GM18502 (cell line): Measurements from ENCODE around the gene MAPRE3.

Experiments used
- ATAC-seq: cut with Tn5 transposase; IDR thresholded peaks from one replicate; pipeline ENCODE4 v1.9.1; 2021; ENCODE audit warnings: mild to moderate bottlenecking; ENCODE audit not compliant: unreplicated experiment, poor library complexity

The MAPRE3 gene

DNA sequence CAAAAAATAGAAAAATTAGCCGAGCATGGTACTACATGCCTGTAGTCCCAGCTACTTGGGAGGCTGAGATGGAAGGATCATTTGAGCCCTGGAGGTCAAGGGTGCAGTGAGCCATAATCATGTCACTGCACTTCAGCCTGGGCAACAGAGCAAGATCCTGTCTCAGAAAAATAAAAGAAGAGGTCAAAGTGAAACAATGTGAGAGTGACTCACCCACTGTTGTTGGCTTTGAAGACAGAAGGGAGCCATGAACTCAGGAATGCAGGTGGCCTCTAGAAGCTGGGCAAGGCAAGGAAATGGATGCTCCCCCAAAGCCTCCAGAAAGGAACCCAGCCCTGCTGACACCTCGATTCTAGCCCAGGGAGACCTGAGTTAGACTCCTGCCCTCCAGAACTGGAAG lies 58.6 kb downstream of the MAPRE3 start:
- no peak for ATAC-seq

- ATAC-seq = peak; percentile 92
Observed at GRCh38 chr2:27032495-27033252, 62.2 kb downstream of the MAPRE3 start, which contains the start of gene TMEM214. TMEM214 (plus strand) TSS chr2:27032965; CDS start chr2:27033016, 51 bp downstream.

DNA sequence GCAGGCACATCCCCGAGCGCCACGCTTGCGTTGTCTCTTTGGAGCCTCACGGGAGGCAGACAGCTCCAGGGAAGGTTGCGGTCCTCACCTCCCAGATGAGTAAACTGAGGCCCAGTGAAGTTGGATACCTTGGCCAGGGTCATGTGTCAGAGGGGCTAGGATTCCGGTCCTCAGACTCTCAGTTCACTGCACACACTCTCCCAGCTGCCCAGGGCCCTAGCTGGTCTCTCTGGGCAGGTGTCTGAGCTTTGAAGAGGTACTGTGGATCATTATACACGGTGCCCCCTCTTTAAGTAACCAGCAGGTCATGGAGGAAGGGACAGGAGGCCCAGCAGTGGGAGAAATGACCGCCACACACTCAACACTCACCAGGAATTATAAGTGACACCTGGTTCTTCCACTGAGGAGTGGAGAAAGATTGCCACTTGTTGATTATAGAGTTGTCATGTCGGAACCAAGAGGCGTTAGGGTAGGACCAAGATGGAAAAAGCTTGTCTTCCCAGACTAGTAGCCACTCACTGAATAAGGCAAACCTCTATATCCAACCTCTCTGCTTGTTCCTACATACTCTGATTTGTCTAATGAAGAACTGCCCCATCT lies 62.9 kb downstream of the MAPRE3 start:
- peak; percentile 17 for ATAC-seq

- ATAC-seq = no peak
Observed at GRCh38 chr2:27038012-27038411, 67.6 kb downstream of the MAPRE3 start.

GRCh38 chr2:27038631-27039339 lies 68.3 kb downstream of the MAPRE3 start:
- no peak for ATAC-seq

DNA sequence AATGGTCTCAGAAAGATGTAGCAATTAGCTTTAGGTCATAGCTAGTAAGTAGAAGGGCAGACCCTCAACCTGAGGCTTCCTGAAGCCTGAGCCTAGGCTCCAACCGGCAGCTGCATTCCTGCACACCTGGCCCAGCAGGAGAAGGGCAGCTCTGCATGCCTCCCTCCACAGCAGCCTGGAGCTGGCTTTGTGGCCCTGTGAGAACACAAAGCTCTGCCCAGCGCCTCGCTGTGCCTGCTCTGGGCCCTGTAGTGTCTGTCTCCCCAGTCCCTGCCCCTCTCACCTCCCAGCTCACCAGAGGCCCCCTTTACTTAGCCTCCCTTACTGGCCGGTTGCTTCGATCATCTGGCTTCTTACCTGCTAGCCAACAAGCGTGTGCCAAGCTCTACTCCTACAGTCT lies 69.0 kb downstream of the MAPRE3 start:
- no peak for ATAC-seq

DNA sequence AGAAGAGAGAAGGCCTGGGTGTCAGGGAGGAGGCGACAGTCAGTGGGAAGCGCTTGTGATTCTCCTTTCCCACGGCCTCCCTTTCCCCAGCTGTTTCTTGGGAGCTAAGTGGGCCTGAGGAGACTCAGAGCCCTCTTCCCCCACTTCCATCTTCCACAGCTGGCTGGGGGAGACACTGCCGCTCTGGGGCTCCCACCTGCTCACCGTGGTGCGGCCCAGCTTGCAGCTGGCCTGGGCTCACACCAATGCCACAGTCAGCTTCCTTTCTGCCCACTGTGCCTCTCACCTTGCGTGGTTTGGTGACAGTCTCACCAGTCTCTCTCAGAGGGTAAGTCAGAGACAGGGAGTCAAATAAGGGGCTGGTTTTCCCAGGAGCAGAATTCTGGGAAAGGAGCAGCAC lies 69.4 kb downstream of the MAPRE3 start:
- no peak for ATAC-seq

- no peak for ATAC-seq
Observed at GRCh38 chr2:27040282-27040681, 69.8 kb downstream of the MAPRE3 start.

GRCh38 chr2:27041752-27042151 lies 71.3 kb downstream of the MAPRE3 start:
- no peak for ATAC-seq

DNA sequence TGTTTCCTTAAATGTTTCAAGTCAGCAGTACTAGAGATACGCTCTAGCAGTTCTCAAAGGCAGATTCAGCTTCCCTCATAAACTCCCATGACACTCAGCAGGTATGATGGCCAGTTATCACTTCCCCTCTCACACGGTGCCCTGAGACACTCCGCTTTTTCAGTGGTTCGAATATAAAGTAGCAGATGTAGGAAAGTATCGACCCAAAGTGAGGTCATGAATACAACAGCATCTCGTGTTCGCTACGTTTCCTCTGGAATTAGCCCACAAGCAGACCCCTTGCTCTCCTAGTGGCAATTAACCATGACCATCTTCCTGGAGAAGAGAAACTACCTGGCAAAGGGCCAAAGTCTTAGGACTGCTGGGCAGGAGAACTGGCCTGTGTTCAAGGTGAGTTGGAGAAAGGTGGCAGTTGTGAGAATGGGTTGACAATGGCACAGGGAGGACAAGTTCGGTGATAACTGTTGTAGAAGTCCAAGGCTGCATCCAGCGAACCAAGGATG lies 71.8 kb downstream of the MAPRE3 start:
- no peak for ATAC-seq

- ATAC-seq = no peak
Observed at GRCh38 chr2:27042985-27043634, 72.7 kb downstream of the MAPRE3 start.

- peak; percentile 33 for ATAC-seq
Observed at GRCh38 chr2:27049422-27050280, 79.2 kb downstream of the MAPRE3 start.

DNA sequence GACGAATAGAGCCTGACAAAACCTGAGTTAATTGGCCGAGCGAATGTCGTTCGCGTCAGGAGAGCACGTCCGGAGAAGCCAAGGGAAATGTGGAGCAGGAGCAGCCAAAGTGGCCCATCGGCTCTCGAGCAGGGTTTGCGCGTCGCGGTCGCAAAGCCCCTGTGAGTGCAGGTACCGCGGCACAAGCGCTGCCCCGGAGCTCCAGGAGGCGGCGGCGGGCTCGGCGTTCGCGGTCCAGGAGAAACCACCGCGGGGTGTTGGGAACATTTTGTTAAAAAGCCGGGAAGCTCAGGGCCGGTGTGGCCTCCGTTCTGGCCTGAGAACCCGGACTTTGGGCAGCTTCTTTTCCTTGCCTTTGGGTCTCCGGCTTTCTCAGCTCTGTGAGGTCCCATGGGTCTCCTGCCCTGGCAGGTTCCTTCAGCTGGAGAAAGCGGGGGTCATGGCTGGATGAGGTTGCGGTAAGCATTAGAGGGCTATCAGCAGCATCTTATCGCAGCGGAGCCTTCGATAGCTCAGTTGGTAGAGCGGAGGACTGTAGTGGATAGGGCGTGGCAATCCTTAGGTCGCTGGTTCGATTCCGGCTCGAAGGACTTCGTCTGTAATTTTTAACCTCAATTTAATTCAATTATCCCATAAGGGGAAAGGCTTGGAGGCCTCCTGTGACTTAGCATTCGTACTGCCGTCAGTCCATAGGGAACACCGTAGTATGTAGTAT lies 80.0 kb downstream of the MAPRE3 start:
- peak; percentile 54 for ATAC-seq

DNA sequence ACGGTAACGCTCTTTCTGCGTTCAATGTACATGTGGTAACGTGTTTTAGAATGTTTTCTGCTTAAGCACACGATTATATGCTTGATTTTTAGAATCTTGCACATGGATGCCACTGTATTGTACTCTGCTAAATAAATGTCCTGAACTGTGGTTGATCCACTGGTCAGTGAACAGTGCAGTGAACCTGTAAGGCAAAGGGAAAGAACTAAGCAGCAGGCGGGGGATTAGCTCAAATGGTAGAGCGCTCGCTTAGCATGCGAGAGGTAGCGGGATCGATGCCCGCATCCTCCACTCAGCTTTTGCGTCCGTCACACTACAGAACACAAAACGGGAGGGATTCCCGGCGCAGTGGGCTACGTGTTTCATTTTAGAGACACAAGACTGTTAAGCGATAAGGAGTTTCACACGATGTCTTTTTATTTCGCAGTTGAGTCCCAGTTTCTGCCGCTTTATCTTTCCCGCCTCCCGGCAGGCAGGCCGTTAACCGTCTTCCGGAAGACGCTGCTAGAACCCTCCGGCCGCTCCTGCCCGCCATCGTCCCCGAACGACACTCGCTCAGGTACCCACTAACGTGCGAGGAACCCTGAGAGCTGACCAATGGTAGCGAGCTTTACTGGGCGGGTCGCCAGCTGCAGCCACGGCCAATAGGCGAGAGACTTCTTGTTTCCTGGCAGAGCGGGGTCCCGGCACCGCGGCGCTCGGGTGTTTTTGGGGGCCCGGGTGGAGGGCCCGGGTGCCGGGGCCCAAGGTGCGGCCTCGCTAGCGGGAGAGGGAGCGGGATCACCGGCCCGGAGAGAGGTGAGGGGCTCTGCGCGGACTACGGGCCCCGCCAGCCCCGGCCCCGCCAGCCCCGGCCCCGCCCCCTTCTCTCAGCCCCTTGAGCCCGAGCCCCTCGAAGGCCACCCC lies 80.8 kb downstream of the MAPRE3 start, which contains the start of gene AGBL5:
Gene AGBL5 (plus strand): TSS at position 673 of the 906 bp plus-strand sequence. CDS start 1,291 bp downstream, outside the sequence.
- ATAC-seq = peak; percentile 76

DNA sequence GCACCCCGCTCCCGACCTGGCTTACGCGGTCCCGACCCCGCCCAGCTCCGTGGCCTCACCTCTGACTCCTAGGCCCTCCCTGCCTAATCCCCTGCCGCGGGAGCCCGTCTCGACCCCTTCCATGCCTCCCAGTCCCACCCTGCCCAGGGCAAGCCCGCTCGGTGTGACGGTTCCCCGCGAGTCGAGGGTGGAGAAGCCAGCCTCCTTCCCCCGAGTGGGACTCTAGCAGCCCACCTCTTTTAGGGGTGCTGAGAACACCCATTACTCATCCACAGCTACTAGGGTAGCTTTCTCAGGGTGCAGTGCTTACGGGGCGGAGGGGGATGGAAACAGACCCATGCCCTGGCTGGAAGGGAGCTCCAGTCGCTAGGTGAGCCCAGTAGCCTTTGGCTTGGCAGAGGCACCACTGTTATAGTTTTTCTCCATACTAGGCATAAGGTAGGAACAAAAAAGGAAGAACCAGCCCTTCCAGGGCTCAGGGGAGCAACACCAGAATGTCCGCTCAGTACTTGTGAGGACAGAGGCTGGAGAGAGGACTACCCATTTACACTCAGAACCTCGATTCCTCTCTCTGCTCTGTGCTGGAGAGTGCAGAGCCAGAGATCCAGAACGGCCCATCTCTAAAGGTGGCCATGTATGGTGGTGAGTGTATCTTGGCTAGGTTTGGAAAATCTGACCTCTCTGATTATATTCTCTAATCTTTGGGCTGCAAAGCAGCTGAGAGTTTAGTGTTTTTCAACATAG lies 81.6 kb downstream of the MAPRE3 start:
- ATAC-seq = no peak

DNA sequence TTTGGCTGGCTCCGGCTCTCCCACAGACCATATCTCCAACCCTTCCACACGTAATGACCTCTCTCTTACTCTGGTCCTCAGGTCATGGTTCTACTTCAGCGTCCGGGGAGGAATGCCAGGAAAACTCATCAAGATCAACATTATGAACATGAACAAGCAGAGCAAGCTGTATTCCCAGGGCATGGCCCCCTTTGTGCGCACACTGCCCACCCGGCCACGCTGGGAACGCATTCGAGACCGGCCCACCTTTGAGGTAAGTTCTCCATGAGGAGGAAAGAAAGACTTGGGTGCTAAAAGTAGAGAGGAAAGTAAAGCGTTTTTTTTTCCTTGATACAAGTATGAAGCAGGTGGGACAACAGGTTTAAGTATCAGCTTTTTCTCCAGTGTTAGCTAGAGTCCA lies 82.9 kb downstream of the MAPRE3 start:
- ATAC-seq = no peak

DNA sequence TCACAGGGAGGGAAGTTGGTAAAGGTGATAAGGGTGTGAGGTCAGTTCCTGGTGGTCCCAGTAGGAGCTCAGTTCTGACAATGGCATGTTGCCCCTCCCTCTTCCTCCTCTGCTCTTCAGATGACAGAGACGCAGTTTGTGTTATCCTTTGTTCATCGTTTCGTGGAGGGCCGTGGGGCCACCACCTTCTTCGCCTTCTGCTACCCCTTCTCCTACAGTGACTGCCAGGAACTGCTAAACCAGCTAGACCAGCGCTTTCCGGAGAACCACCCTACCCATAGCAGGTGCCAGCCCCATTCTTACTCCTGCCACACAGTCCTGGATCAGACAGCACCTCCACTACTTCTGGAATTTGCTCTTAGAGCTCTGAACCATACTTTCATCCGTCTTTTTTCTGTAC lies 83.3 kb downstream of the MAPRE3 start:
- ATAC-seq = no peak
